Stimulated activated CD4-positive, alpha-beta T cell treated with anti-CD3 and anti-CD28 coated beads, TNF-alpha, amount 100 ng/mL, for 48 hours (primary cell): ENCODE results near the gene TMEM54.
A peak's percentile ranks its signal among the peaks of the same experiment; 100 is the strongest.

Experiments used
- DNase-seq, 3 donors: peaks; one replicate each; pipeline ENCODE4 v3.0.0-alpha.2; 2020; ENCODE audit warnings: low read depth in 3 of 3

The TMEM54 gene

GRCh38 chr1:32881871-32882850 lies 19.0 kb downstream of the TMEM54 start:
- DNase-seq: no peak

GRCh38 chr1:32881291-32881690 lies 19.9 kb downstream of the TMEM54 start:
- DNase-seq: no peak

- no peak for DNase-seq
These were observed 22.6 kb downstream of the TMEM54 start for GRCh38 chr1:32878637-32879041.

- no peak for DNase-seq
These were observed 23.0 kb downstream of the TMEM54 start for GRCh38 chr1:32878183-32878582.

GRCh38 chr1:32877211-32878110 lies 23.7 kb downstream of the TMEM54 start:
- no peak for DNase-seq

GRCh38 chr1:32876341-32877210 lies 24.6 kb downstream of the TMEM54 start:
- DNase-seq: peak; percentile 27 to 61 (median 31)

GRCh38 chr1:32874860-32875752 lies 26.1 kb downstream of the TMEM54 start:
- DNase-seq: no peak

GRCh38 chr1:32873484-32873883 lies 27.7 kb downstream of the TMEM54 start:
- DNase-seq: no peak

- DNase-seq: no peak
These were observed 29.1 kb downstream of the TMEM54 start for GRCh38 chr1:32872192-32872460.

- no peak for DNase-seq
These were observed 29.6 kb downstream of the TMEM54 start for GRCh38 chr1:32871364-32872191.

GRCh38 chr1:32870615-32871363 lies 30.4 kb downstream of the TMEM54 start, which contains the start of gene FNDC5:
FNDC5 (minus strand) TSS chr1:32870912.
- DNase-seq: no peak

GRCh38 chr1:32869923-32870614 lies 31.1 kb downstream of the TMEM54 start:
- DNase-seq: no peak

GRCh38 chr1:32868806-32869455 lies 32.3 kb downstream of the TMEM54 start:
- DNase-seq: no peak

- no peak for DNase-seq
These were observed 33.1 kb downstream of the TMEM54 start for GRCh38 chr1:32868085-32868484.

GRCh38 chr1:32867671-32868070 lies 33.5 kb downstream of the TMEM54 start:
- DNase-seq: no peak

GRCh38 chr1:32867151-32867550 lies 34.0 kb downstream of the TMEM54 start:
- no peak for DNase-seq

- DNase-seq: no peak
These were observed 35.4 kb downstream of the TMEM54 start for GRCh38 chr1:32865639-32866405.
